MM.1S (cell line): ENCODE data around the gene WDFY4.

Experiments
- DNase-seq: peaks from one replicate; pipeline ENCODE4 v3.0.0-alpha.2; 2015
- H2AFZ ChIP-seq: fragments of 300-600 bp; sonication (generic); 2 replicates; pipeline ENCODE4 v1.6.0; 2016; ENCODE audit warnings: antibody characterized with exemption, low read length
- H3F3A ChIP-seq: fragments of 300-600 bp; sonication (generic); 2 replicates; pipeline ENCODE4 v1.6.1; 2016; ENCODE audit warnings: mild to moderate bottlenecking, antibody characterized with exemption, low read length, moderate library complexity, mixed read lengths; ENCODE audit not compliant: insufficient read depth
- H3K27ac ChIP-seq: fragments of 300-600 bp; sonication (generic); 2 replicates; pipeline ENCODE4 v1.5.1; 2016; ENCODE audit warnings: mild to moderate bottlenecking, low read length
- H3K27me3 ChIP-seq: fragments of 300-600 bp; sonication (generic); replicated peaks from 2 replicates; pipeline ENCODE4 v1.6.0; 2016; ENCODE audit warnings: low read length; ENCODE audit not compliant: insufficient read depth
- H3K36me3 ChIP-seq: fragments of 300-600 bp; sonication (generic); replicated peaks from 2 replicates; pipeline ENCODE4 v1.6.1; 2016; ENCODE audit warnings: mild to moderate bottlenecking, low read length, mixed read lengths; ENCODE audit not compliant: insufficient read depth
- H3K4me1 ChIP-seq: fragments of 300-600 bp; sonication (generic); 2 replicates; pipeline ENCODE4 v1.6.1; 2016; ENCODE audit warnings: low read length, mixed read lengths
- H3K4me2 ChIP-seq: fragments of 300-600 bp; sonication (generic); 2 replicates; pipeline ENCODE4 v1.6.0; 2016; ENCODE audit warnings: low read depth, low read length
- H3K4me3 ChIP-seq: fragments of 300-600 bp; sonication (generic); 2 replicates; pipeline ENCODE4 v1.5.1; 2016; ENCODE audit warnings: low read length, mixed read lengths
- H3K79me2 ChIP-seq: fragments of 300-600 bp; sonication (generic); 2 replicates; pipeline ENCODE4 v1.6.1; 2016; ENCODE audit warnings: mixed run types, low read length, mixed read lengths
- H3K9ac ChIP-seq: fragments of 300-600 bp; sonication (generic); 2 replicates; pipeline ENCODE4 v1.6.1; 2016; ENCODE audit warnings: low read length, mixed read lengths
- H3K9me2 ChIP-seq: fragments of 300-600 bp; sonication (generic); replicated peaks from 2 replicates; pipeline ENCODE4 v1.6.1; 2016; ENCODE audit warnings: mild to moderate bottlenecking, low read length, mixed read lengths; ENCODE audit not compliant: insufficient read depth
- H3K9me3 ChIP-seq: fragments of 300-600 bp; sonication (generic); replicated peaks from 2 replicates; pipeline ENCODE4 v1.6.1; 2016; ENCODE audit warnings: mild to moderate bottlenecking, low read length, mixed read lengths; ENCODE audit not compliant: insufficient read depth
- H4K20me1 ChIP-seq: fragments of 300-600 bp; sonication (generic); 2 replicates; pipeline ENCODE4 v1.6.1; 2016; ENCODE audit warnings: mild to moderate bottlenecking, low read length, moderate library complexity, mixed read lengths; ENCODE audit not compliant: insufficient read depth
- CTCF ChIP-seq: fragments of 300-600 bp; sonication (generic); IDR thresholded peaks from 2 replicates; pipeline ENCODE4 v1.5.1; 2016; ENCODE audit warnings: antibody characterized with exemption, low read length, mixed read lengths
- EZH2 ChIP-seq: fragments of 300-600 bp; sonication (generic); optimal IDR thresholded peaks from 2 replicates; pipeline ENCODE3; 2017; ENCODE audit warnings: low read depth, mild to moderate bottlenecking, antibody characterized with exemption, low read length, mixed read lengths
- EZH2phosphoT487 ChIP-seq: fragments of 300-600 bp; sonication (generic); IDR thresholded peaks from 2 replicates; pipeline ENCODE4 v1.6.1; 2018; ENCODE audit warnings: antibody characterized with exemption, low read length

WDFY4 gene

GRCh38 chr10:48697091-48697490, 12.4 kb downstream of the WDFY4 start:
- H3K9ac ChIP-seq, result no peak overlapping the region
- no peaks in the 10 kb centered on the region for H3F3A ChIP-seq
- TF ChIP-seq CTCF, result no peak
- no peak for TF ChIP-seq EZH2phosphoT487
- TF ChIP-seq EZH2, result no peak
- H3K79me2 ChIP-seq, result no peaks in the 10 kb centered on the region
- no peak for DNase-seq
- H3K27ac ChIP-seq, result no peak overlapping the region
- no peaks in the 10 kb centered on the region for H3K4me1 ChIP-seq
- no peak overlapping the region for H3K4me3 ChIP-seq
- no peak overlapping the region for H2AFZ ChIP-seq
- H3K9me3 ChIP-seq, result no peaks in the 10 kb centered on the region
- H3K4me2 ChIP-seq, result no peak overlapping the region
- no peaks in the 10 kb centered on the region for H3K27me3 ChIP-seq
- no peaks in the 10 kb centered on the region for H3K9me2 ChIP-seq
- no peaks in the 10 kb centered on the region for H4K20me1 ChIP-seq
- H3K36me3 ChIP-seq, result no peaks in the 10 kb centered on the region

GRCh38 chr10:48697821-48698764, 13.4 kb downstream of the WDFY4 start:
- H3K27ac ChIP-seq, result no peak overlapping the region
- no peak overlapping the region for H2AFZ ChIP-seq
- no peaks in the 10 kb centered on the region for H3K4me1 ChIP-seq
- H3K36me3 ChIP-seq, result no peaks in the 10 kb centered on the region
- H3K9me2 ChIP-seq, result no peaks in the 10 kb centered on the region
- no peaks in the 10 kb centered on the region for H4K20me1 ChIP-seq
- no peaks in the 10 kb centered on the region for H3K9me3 ChIP-seq
- TF ChIP-seq CTCF (no peak), EZH2 (no peak), EZH2phosphoT487 (no peak)
- H3K4me3 ChIP-seq, result no peak overlapping the region
- no peaks in the 10 kb centered on the region for H3F3A ChIP-seq
- H3K27me3 ChIP-seq, result no peaks in the 10 kb centered on the region
- DNase-seq, result no peak
- H3K79me2 ChIP-seq, result no peaks in the 10 kb centered on the region
- H3K4me2 ChIP-seq, result no peak overlapping the region
- H3K9ac ChIP-seq, result no peak overlapping the region

- Histone ChIP-seq H2AFZ (no peak overlapping the region), H3K4me1 (no peaks in the 10 kb centered on the region), H3K4me3 (no peak overlapping the region), H3F3A (no peaks in the 10 kb centered on the region), H3K27ac (no peak overlapping the region), H3K79me2 (no peaks in the 10 kb centered on the region), H3K36me3 (no peaks in the 10 kb centered on the region), H3K9me3 (no peaks in the 10 kb centered on the region), H4K20me1 (no peaks in the 10 kb centered on the region), H3K4me2 (no peak overlapping the region), H3K9me2 (no peaks in the 10 kb centered on the region), H3K9ac (no peak overlapping the region), H3K27me3 (no peaks in the 10 kb centered on the region)
- TF ChIP-seq EZH2, result no peak
- no peak for TF ChIP-seq CTCF
- no peak for TF ChIP-seq EZH2phosphoT487
- no peak for DNase-seq
Measured at GRCh38 chr10:48699011-48699627, 14.4 kb downstream of the WDFY4 start.
